Measurements from ENCODE around the gene MAP3K1. TPM values are rescaled to one million over a fixed set of nuclear protein-coding genes. Genes with fewer than 3 reads are reported as not detected.
A peak's percentile ranks its signal among the peaks of the same experiment; 100 is the strongest.

Gene MAP3K1
- total and polyA plus RNA-seq, 9 of the 15 experiments (the other 6 are each of a cell fraction or from before 2014, with no cell fraction given) = 3.9 to 13.9 (median 7.5) TPM

DNA sequence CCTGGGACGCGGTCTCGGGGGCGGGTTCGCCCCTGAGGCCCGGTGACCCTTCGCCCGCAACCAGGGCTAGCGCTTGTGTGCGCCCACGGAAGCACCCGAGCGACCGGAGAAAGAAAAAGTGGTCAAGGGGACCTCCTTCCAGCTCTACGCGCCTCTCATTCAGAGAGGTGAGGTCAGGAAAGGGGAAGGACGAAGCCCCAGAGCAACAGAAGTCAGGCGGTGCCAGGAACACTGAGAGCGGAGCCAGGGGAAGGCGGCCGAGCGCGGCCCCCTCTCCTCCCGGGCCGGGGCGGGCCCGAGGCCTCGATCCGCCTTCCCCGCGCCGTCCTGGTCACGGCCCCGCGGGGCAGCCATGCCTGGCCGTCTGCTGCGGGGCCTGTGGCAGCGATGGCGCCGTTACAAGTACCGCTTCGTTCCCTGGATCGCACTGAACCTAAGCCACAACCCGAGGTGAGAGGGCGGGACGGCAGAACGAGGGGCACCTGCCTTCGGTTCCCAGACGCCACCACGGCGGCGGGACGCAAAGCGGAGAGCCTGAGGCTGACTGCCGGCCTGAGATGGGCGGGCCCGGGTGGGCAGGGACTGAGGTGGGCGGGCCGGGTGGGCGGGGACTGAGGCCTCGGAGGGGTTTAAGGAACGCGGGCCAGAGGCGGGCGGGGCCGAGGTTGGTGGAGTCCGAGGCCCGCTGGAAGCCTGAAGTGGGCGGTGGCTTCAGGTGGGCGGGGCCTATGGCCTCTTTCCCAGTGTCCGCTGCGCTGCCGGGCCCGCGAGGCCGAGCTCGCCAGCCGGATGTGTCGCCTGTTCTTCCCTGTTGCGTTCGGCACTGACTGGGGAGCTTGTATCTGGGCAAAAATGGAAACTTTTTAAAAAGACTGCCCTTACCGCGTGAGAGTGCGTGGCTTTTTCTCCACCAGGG is 94.2 kb downstream of the MAP3K1 start, which contains the start of gene SETD9 (continued):
- TF ChIP-seq EGR1 (conservative IDR thresholded peaks at IDR 0.05) = peak; percentile 54
- TF ChIP-seq, protein P1, sequence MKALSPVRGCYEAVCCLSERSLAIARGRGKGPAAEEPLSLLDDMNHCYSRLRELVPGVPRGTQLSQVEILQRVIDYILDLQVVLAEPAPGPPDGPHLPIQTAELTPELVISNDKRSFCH (CRISPR knock-in tag; IDR thresholded peaks at IDR 0.05) = no peak
- TF ChIP-seq, protein P1 (tag; IDR thresholded peaks at IDR 0.05) = no peak
- TF ChIP-seq NELFE (IDR thresholded peaks at IDR 0.05; ENCODE audit: insufficient read depth, insufficient read length) = no peak
- TF ChIP-seq PATZ1 (CRISPR knock-in tag; IDR thresholded peaks at IDR 0.05; ENCODE audit: borderline replicate concordance) = no peak
- no peak for TF ChIP-seq STAG1 (CRISPR knock-in tag; IDR thresholded peaks at IDR 0.05; ENCODE audit: borderline replicate concordance)
- TF ChIP-seq, protein P2, sequence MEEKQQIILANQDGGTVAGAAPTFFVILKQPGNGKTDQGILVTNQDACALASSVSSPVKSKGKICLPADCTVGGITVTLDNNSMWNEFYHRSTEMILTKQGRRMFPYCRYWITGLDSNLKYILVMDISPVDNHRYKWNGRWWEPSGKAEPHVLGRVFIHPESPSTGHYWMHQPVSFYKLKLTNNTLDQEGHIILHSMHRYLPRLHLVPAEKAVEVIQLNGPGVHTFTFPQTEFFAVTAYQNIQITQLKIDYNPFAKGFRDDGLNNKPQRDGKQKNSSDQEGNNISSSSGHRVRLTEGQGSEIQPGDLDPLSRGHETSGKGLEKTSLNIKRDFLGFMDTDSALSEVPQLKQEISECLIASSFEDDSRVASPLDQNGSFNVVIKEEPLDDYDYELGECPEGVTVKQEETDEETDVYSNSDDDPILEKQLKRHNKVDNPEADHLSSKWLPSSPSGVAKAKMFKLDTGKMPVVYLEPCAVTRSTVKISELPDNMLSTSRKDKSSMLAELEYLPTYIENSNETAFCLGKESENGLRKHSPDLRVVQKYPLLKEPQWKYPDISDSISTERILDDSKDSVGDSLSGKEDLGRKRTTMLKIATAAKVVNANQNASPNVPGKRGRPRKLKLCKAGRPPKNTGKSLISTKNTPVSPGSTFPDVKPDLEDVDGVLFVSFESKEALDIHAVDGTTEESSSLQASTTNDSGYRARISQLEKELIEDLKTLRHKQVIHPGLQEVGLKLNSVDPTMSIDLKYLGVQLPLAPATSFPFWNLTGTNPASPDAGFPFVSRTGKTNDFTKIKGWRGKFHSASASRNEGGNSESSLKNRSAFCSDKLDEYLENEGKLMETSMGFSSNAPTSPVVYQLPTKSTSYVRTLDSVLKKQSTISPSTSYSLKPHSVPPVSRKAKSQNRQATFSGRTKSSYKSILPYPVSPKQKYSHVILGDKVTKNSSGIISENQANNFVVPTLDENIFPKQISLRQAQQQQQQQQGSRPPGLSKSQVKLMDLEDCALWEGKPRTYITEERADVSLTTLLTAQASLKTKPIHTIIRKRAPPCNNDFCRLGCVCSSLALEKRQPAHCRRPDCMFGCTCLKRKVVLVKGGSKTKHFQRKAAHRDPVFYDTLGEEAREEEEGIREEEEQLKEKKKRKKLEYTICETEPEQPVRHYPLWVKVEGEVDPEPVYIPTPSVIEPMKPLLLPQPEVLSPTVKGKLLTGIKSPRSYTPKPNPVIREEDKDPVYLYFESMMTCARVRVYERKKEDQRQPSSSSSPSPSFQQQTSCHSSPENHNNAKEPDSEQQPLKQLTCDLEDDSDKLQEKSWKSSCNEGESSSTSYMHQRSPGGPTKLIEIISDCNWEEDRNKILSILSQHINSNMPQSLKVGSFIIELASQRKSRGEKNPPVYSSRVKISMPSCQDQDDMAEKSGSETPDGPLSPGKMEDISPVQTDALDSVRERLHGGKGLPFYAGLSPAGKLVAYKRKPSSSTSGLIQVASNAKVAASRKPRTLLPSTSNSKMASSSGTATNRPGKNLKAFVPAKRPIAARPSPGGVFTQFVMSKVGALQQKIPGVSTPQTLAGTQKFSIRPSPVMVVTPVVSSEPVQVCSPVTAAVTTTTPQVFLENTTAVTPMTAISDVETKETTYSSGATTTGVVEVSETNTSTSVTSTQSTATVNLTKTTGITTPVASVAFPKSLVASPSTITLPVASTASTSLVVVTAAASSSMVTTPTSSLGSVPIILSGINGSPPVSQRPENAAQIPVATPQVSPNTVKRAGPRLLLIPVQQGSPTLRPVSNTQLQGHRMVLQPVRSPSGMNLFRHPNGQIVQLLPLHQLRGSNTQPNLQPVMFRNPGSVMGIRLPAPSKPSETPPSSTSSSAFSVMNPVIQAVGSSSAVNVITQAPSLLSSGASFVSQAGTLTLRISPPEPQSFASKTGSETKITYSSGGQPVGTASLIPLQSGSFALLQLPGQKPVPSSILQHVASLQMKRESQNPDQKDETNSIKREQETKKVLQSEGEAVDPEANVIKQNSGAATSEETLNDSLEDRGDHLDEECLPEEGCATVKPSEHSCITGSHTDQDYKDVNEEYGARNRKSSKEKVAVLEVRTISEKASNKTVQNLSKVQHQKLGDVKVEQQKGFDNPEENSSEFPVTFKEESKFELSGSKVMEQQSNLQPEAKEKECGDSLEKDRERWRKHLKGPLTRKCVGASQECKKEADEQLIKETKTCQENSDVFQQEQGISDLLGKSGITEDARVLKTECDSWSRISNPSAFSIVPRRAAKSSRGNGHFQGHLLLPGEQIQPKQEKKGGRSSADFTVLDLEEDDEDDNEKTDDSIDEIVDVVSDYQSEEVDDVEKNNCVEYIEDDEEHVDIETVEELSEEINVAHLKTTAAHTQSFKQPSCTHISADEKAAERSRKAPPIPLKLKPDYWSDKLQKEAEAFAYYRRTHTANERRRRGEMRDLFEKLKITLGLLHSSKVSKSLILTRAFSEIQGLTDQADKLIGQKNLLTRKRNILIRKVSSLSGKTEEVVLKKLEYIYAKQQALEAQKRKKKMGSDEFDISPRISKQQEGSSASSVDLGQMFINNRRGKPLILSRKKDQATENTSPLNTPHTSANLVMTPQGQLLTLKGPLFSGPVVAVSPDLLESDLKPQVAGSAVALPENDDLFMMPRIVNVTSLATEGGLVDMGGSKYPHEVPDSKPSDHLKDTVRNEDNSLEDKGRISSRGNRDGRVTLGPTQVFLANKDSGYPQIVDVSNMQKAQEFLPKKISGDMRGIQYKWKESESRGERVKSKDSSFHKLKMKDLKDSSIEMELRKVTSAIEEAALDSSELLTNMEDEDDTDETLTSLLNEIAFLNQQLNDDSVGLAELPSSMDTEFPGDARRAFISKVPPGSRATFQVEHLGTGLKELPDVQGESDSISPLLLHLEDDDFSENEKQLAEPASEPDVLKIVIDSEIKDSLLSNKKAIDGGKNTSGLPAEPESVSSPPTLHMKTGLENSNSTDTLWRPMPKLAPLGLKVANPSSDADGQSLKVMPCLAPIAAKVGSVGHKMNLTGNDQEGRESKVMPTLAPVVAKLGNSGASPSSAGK (IDR thresholded peaks at IDR 0.05) = 0 out of 2 replicates have a peak, but pooled peaks have one; percentile 62
- no peak for TF ChIP-seq ARID3B (CRISPR knock-in tag; IDR thresholded peaks at IDR 0.05; ENCODE audit: borderline replicate concordance)
